KG1 (cell line): Measurements from ENCODE around the gene GMPPA.

ENCODE experiments used
- DNase-seq: peaks from one replicate; lab custom pipeline; 2025; lab: John Stamatoyannopoulos, UW

GMPPA gene

GRCh38 chr2:219486380-219486959 is 12.2 kb upstream of the GMPPA start:
- no peak for DNase-seq

GRCh38 chr2:219488149-219488843 is 10.4 kb upstream of the GMPPA start:
- no peak for DNase-seq

- no peak for DNase-seq
These were observed 9.9 kb upstream of the GMPPA start for GRCh38 chr2:219488844-219489194.

- no peak for DNase-seq
These were observed 9.4 kb upstream of the GMPPA start for GRCh38 chr2:219489315-219489714.

GRCh38 chr2:219490186-219490585 is 8.5 kb upstream of the GMPPA start:
- no peak for DNase-seq

- no peak for DNase-seq
These were observed 8.0 kb upstream of the GMPPA start for GRCh38 chr2:219490600-219491130.

GRCh38 chr2:219491278-219491963 is 7.3 kb upstream of the GMPPA start:
- no peak for DNase-seq

- DNase-seq, result no peak
These were observed 6.1 kb upstream of the GMPPA start for GRCh38 chr2:219492575-219492974.

GRCh38 chr2:219493086-219493485 is 5.6 kb upstream of the GMPPA start:
- DNase-seq, result no peak

GRCh38 chr2:219494952-219495530 is 3.6 kb upstream of the GMPPA start:
- DNase-seq, result no peak

GRCh38 chr2:219495531-219496122 is 3.1 kb upstream of the GMPPA start:
- no peak for DNase-seq

- no peak for DNase-seq
These were observed 2.4 kb upstream of the GMPPA start for GRCh38 chr2:219496247-219496824.

- DNase-seq, result no peak
These were observed 1.7 kb upstream of the GMPPA start for GRCh38 chr2:219496825-219497494.

- no peak for DNase-seq
These were observed 1.0 kb upstream of the GMPPA start for GRCh38 chr2:219497495-219498279.

- DNase-seq, result no peak
These were observed 292 bp downstream of the GMPPA start for GRCh38 chr2:219499058-219499307.

GRCh38 chr2:219499555-219499954 is 864 bp downstream of the GMPPA start:
- DNase-seq, result no peak

- DNase-seq, result no peak
These were observed 1.4 kb downstream of the GMPPA start for GRCh38 chr2:219500135-219500534.

- no peak for DNase-seq
These were observed 3.2 kb downstream of the GMPPA start for GRCh38 chr2:219501849-219502248.

- DNase-seq, result no peak
These were observed 3.9 kb downstream of the GMPPA start for GRCh38 chr2:219502618-219503017.

GRCh38 chr2:219505585-219505984 is 6.9 kb downstream of the GMPPA start:
- no peak for DNase-seq
